GM18499 (cell line): ENCODE data around the gene MLX.
"Not testable (repeated sequence)": the region's sequence is repeated elsewhere in the genome, so short reads cannot be mapped to it uniquely, and the experiment has no call there.

ENCODE experiments used
- ATAC-seq: cut with Tn5 transposase; IDR thresholded peaks from one replicate; pipeline ENCODE4 v1.9.1; 2021; ENCODE audit warnings: moderate number of reproducible peaks; ENCODE audit not compliant: insufficient read depth, unreplicated experiment

Gene MLX

GRCh38 chr17:42613699-42614295 is 46.9 kb downstream of the MLX start:
- no peak for ATAC-seq

GRCh38 chr17:42617956-42618431 is 51.1 kb downstream of the MLX start:
- no peak for ATAC-seq

- ATAC-seq, result no peak
These were observed 51.7 kb downstream of the MLX start for GRCh38 chr17:42618442-42619150.

GRCh38 chr17:42621987-42622386 is 55.1 kb downstream of the MLX start:
- ATAC-seq, result not testable (repeated sequence)
